ENCODE measurements around the gene COL10A1.

GRCh38 chr6:116166369-116166768, 40.4 kb upstream of the COL10A1 start:
- TF ChIP-seq FOXP2 (optimal IDR thresholded peaks at IDR 0.05; ENCODE audit: borderline replicate concordance, extremely low read depth, extremely low read length, insufficient read depth): no peak
- TF ChIP-seq SIN3A (IDR thresholded peaks at IDR 0.05; ENCODE audit: borderline replicate concordance, insufficient read depth, low read length): no peak

Data from PFSK-1 (cell line).